Femur (tissue), 1 donor: ENCODE data around the gene PYROXD2.

Experiments
- DNase-seq: peaks from one replicate; pipeline ENCODE4 v3.0.0-alpha.2; 2017

Gene PYROXD2

GRCh38 chr10:98411768-98412167, 3.2 kb downstream of the PYROXD2 start:
- no peak for DNase-seq

- DNase-seq: no peak
These were observed 3.8 kb downstream of the PYROXD2 start for GRCh38 chr10:98411166-98411565.

DNA sequence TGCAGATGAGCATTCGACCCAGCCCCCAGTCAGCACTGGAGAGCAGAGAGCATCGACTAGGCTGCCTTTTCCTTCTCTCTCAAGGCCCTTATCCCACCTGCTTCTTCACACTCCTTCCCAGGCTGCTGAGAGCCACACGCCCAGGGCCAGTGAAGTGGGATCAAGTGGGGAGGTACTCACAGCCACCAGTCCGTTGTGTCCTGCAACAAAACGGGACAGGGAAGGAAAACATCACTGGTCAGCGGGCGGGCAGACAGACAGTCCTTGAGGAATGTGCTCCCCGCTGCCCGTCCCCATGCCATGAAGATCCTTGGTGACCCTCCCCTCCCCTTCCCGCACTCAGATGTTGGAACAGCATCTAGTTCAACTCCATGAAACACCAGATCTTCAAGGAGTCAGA, 4.2 kb downstream of the PYROXD2 start:
- DNase-seq: no peak

DNA sequence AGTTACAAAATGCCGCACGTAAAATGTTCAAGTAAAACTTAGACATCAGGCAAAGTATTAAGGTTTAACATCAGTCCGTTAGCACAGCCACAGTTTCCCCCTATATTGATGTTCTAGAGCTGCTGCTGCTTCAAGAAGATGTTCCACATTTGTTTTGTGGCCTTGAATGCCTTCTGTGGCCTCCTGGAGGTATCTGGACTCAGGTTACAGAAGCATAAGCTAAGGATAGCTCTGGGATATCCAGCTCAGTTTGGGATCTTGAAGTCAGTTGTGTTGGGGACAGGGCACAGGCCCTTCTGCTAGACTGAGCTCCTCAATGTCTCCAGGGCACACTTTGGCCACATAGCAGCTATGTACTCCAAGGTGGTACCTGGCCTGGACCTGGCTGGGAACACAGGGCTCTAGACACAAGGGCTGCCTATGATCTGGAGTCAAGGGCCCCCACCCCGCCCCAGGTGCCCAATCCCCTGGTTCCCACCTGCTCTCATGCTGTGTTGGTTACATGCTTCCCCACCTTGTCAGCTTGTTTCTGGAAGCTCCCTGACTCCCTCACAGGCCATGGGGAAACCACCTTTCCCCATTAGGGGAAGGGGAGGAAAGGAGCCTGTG, 4.7 kb downstream of the PYROXD2 start:
- DNase-seq: no peak

DNA sequence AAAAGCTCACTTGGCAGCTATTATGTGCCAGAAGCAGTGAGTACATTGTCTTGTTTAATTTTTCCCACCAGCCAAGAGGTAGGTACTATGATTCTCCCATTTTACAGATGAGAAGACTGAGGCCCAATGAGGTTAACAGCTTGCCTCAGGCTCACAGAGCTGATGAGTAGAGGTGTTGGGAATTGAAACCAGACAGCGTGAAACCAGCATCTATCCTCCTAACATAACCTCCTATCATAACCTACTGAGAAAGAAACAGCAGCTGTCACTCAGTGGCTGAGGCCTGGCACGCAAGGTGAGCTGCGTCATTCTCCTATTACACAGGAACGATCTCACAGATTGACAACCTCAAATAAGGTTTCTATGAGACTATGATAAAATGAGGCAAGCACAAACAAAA, 6.2 kb downstream of the PYROXD2 start:
- no peak for DNase-seq

GRCh38 chr10:98407744-98408241, 7.2 kb downstream of the PYROXD2 start:
- DNase-seq: no peak

GRCh38 chr10:98407017-98407743, 7.8 kb downstream of the PYROXD2 start:
- DNase-seq: no peak

- DNase-seq: no peak
These were observed 9.6 kb downstream of the PYROXD2 start for GRCh38 chr10:98405422-98405821.

- DNase-seq: no peak
These were observed 10.2 kb downstream of the PYROXD2 start for GRCh38 chr10:98404571-98405359.

GRCh38 chr10:98403812-98404504, 11.0 kb downstream of the PYROXD2 start:
- no peak for DNase-seq

GRCh38 chr10:98402931-98403718, 11.9 kb downstream of the PYROXD2 start:
- DNase-seq: no peak

GRCh38 chr10:98402478-98402877, 12.5 kb downstream of the PYROXD2 start:
- no peak for DNase-seq

GRCh38 chr10:98400482-98400881, 14.5 kb downstream of the PYROXD2 start:
- DNase-seq: no peak

GRCh38 chr10:98399784-98400183, 15.2 kb downstream of the PYROXD2 start:
- DNase-seq: no peak

DNA sequence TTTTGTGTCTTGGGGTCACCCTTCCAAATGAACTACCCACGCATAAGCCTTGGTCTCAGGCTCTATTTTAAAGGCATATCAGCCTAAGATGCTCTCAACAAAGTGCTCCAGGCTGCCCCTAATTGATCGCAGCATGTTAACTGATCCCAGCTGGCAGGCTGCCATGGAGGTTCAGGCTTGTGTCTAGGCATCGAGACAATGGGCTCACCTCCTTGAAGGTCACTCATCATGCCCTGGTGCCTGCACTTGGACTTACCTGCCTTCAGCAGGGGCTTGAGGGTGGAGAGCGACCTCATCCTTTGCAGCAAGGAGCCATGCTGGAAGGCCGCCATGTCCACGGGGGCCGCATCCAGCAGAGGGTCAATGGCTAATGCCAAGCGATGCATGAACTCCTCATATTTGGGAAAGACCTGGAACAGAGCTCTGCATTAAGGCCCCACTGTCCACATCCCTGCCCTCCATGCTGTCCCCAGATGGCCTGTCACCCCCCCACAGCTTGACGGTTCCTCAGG, 17.8 kb downstream of the PYROXD2 start:
- DNase-seq: no peak

- DNase-seq: no peak
These were observed 18.6 kb downstream of the PYROXD2 start for GRCh38 chr10:98396096-98397063.

DNA sequence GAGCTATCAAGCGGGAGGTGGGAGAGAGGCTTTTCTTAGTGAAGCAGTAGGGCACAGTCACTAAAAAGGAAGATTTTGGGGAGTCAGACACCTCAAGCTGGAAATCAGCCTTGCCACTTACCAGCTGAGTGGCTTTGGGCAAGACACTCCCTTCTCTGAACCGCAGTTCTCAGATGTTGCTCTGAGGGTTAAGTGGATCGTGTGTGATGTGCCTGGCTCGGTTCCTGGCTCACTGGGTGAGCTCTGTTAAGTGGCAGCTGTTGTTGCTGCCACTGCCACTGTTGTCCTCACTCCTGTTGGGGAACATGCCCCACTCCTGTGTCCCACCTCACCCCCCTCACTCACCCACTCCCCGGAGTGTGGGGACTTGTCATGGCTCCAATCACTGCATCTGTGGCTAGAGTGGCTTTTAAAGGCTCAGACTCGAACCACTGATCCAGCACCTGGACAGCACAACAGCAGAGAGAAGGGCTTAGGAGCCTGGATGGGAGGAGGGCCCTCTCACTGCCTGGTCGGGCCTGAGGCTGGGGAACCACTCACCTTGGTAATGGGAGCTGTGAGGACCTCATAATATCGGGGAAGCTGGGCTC, 20.0 kb downstream of the PYROXD2 start:
- DNase-seq: no peak

- DNase-seq: peak; percentile 57
These were observed 23.4 kb downstream of the PYROXD2 start for GRCh38 chr10:98391578-98391991.

GRCh38 chr10:98391065-98391464, 23.9 kb downstream of the PYROXD2 start:
- DNase-seq: no peak

- no peak for DNase-seq
These were observed 24.6 kb downstream of the PYROXD2 start for GRCh38 chr10:98390406-98390805.
